IMR-90 (cell line): ENCODE results near the gene TSHZ1.

ENCODE experiments used
- BHLHE40 ChIP-seq: fragments of 150-350 bp; IDR thresholded peaks from 2 replicates; pipeline ENCODE4 v1.6.1; 2016; ENCODE audit warnings: mild to moderate bottlenecking, low read depth, low read length
- CHD1 ChIP-seq: IDR thresholded peaks from 2 replicates; pipeline ENCODE4 v1.6.1; 2012; ENCODE audit warnings: low read depth, low read length, improper control_type of control experiment
- MAFK ChIP-seq: IDR thresholded peaks from 2 replicates; pipeline ENCODE4 v1.6.1; 2012; ENCODE audit warnings: low read depth, low read length, improper control_type of control experiment
- MXI1 ChIP-seq: IDR thresholded peaks from 2 replicates; pipeline ENCODE4 v1.6.1; 2012; ENCODE audit warnings: low read depth, mild to moderate bottlenecking, low read length, moderate library complexity, borderline replicate concordance
- NFE2L2 ChIP-seq: fragments of 150-350 bp; IDR thresholded peaks from 2 replicates; pipeline ENCODE4 v1.6.1; 2016; ENCODE audit warnings: low read depth, mild to moderate bottlenecking, low read length
- POLR2A ChIP-seq: IDR thresholded peaks from 2 replicates; pipeline ENCODE4 v1.6.1; 2012; ENCODE audit warnings: mild to moderate bottlenecking, low read depth, low read length
- RAD21 ChIP-seq: IDR thresholded peaks from 2 replicates; pipeline ENCODE4 v1.6.1; 2012; ENCODE audit warnings: low read length, improper control_type of control experiment
- RFX5 ChIP-seq: IDR thresholded peaks from 2 replicates; pipeline ENCODE4 v1.8.0; 2012; ENCODE audit warnings: low read depth, mild to moderate bottlenecking, low read length, moderate library complexity
- SMC3 ChIP-seq: fragments of 150-350 bp; IDR thresholded peaks from 2 replicates; pipeline ENCODE4 v1.6.1; 2016; ENCODE audit warnings: low read depth, mild to moderate bottlenecking, antibody characterized with exemption, low read length, moderate library complexity
- TF ChIP-seq, protein P1 (sequence below): conservative IDR thresholded peaks from 2 replicates; pipeline ENCODE4 v1.5.1; 2012; ENCODE audit warnings: mild to moderate bottlenecking, low read depth, low read length, improper control_type of control experiment
- TF ChIP-seq, protein P2 (sequence below): fragments of 150-350 bp; IDR thresholded peaks from 2 replicates; pipeline ENCODE4 v1.6.1; 2017; ENCODE audit warnings: mild to moderate bottlenecking, antibody characterized with exemption, low read length, low read depth

DNA sequence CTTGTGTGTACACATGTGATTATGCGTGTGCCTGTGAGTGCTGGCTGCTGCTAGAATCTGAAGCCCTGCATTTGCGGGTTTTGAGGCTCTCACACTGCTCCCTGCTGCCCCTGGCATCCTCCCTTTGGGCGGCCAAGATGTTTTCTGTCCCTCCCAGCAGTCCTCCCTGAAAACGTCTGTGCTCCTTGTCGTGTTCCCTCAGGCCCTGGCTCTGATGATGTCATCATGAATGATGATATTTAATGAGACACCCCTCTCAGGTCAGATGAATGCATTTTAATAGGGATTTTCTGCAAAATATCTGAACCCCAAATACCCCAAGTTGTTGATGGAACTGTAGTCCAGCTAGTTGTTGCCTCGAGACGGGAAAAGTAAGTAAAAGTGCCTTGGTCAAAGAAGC, 73.1 kb downstream of the TSHZ1 start:
- TF ChIP-seq, protein P1, sequence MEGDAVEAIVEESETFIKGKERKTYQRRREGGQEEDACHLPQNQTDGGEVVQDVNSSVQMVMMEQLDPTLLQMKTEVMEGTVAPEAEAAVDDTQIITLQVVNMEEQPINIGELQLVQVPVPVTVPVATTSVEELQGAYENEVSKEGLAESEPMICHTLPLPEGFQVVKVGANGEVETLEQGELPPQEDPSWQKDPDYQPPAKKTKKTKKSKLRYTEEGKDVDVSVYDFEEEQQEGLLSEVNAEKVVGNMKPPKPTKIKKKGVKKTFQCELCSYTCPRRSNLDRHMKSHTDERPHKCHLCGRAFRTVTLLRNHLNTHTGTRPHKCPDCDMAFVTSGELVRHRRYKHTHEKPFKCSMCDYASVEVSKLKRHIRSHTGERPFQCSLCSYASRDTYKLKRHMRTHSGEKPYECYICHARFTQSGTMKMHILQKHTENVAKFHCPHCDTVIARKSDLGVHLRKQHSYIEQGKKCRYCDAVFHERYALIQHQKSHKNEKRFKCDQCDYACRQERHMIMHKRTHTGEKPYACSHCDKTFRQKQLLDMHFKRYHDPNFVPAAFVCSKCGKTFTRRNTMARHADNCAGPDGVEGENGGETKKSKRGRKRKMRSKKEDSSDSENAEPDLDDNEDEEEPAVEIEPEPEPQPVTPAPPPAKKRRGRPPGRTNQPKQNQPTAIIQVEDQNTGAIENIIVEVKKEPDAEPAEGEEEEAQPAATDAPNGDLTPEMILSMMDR: no peak
- no peak for TF ChIP-seq RFX5
- no peak for TF ChIP-seq POLR2A
- TF ChIP-seq RAD21: no peak
- TF ChIP-seq BHLHE40: no peak
- TF ChIP-seq, protein P2, sequence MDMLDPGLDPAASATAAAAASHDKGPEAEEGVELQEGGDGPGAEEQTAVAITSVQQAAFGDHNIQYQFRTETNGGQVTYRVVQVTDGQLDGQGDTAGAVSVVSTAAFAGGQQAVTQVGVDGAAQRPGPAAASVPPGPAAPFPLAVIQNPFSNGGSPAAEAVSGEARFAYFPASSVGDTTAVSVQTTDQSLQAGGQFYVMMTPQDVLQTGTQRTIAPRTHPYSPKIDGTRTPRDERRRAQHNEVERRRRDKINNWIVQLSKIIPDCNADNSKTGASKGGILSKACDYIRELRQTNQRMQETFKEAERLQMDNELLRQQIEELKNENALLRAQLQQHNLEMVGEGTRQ: no peak
- TF ChIP-seq CHD1: no peak
- no peak for TF ChIP-seq SMC3
- TF ChIP-seq MAFK: no peak
- TF ChIP-seq MXI1: no peak
- TF ChIP-seq NFE2L2: no peak
